Measurements from ENCODE around the gene FAM171A1. TPM values are rescaled to one million over a fixed set of nuclear protein-coding genes. Genes with fewer than 3 reads are reported as not detected.

The FAM171A1 gene
- polyA plus RNA-seq, 4 donors, result 9.2 to 28.4 (median 18.2) TPM

GRCh38 chr10:15201589-15202300 is 169.3 kb downstream of the FAM171A1 start:
- 70 to 80% (median 77%) methylated on average over 6 of the region's 6 CpGs for WGBS, 3 donors
- H3K4me1 ChIP-seq (ENCODE audit: control insufficient read depth in 3 of 3, insufficient read depth in 2 of 3, low read depth in 1 of 3, low read length in 2 of 3), result no peaks in the 10 kb centered on the region
- H3K27me3 ChIP-seq (ENCODE audit: control insufficient read depth in 3 of 3, insufficient read depth in 3 of 3, low read length in 3 of 3), result no peaks in the 10 kb centered on the region
- H3K27ac ChIP-seq (ENCODE audit: low read depth in 1 of 3, low read length in 2 of 3), result no peak overlapping the region
- FAIRE-seq, result no peak
- no peak for DNase-seq
- H3K9me3 ChIP-seq (ENCODE audit: control insufficient read depth in 2 of 2, insufficient read depth in 1 of 2, low read depth in 1 of 2, low read length in 1 of 2), result no peaks in the 10 kb centered on the region
- no peak overlapping the region for H3K4me3 ChIP-seq (ENCODE audit: low read depth in 1 of 3, low read length in 3 of 3)
- no peaks in the 10 kb centered on the region for H3K36me3 ChIP-seq (ENCODE audit: control insufficient read depth in 3 of 3, insufficient read depth in 2 of 3, low read depth in 1 of 3, low read length in 3 of 3)

DNA sequence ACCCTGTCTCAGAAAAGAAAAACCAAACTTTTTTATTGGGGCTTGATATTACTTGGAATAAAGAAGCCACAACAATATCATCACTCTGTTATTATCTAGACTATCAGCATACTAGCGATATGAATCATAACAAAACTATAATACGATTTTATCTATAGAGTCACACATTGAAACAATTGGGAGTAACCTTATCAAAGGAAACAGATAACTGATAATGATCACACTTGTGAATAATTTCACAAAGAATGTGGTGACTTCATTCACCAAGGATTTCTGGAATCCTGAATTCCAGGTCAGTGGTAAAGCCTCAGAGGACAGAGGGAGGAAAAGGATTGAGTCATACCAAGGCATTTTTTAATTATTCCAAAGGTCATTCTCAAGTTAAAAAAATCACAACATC is 170.5 kb downstream of the FAM171A1 start:
- FAIRE-seq, result no peak
- H3K4me1 ChIP-seq (ENCODE audit: control insufficient read depth in 3 of 3, insufficient read depth in 2 of 3, low read depth in 1 of 3, low read length in 2 of 3), result no peaks in the 10 kb centered on the region
- DNase-seq, result peak; percentile 22 to 44
- H3K9me3 ChIP-seq (ENCODE audit: control insufficient read depth in 2 of 2, insufficient read depth in 1 of 2, low read depth in 1 of 2, low read length in 1 of 2), result no peaks in the 10 kb centered on the region
- 30 to 58% (median 49%) methylated on average over 2 of the region's 2 CpGs for WGBS, 3 donors
- no peaks in the 10 kb centered on the region for H3K36me3 ChIP-seq (ENCODE audit: control insufficient read depth in 3 of 3, insufficient read depth in 2 of 3, low read depth in 1 of 3, low read length in 3 of 3)
- H3K4me3 ChIP-seq (ENCODE audit: low read depth in 1 of 3, low read length in 3 of 3), result no peak overlapping the region
- H3K27ac ChIP-seq (ENCODE audit: low read depth in 1 of 3, low read length in 2 of 3), result no peak overlapping the region
- H3K27me3 ChIP-seq (ENCODE audit: control insufficient read depth in 3 of 3, insufficient read depth in 3 of 3, low read length in 3 of 3), result no peaks in the 10 kb centered on the region

DNA sequence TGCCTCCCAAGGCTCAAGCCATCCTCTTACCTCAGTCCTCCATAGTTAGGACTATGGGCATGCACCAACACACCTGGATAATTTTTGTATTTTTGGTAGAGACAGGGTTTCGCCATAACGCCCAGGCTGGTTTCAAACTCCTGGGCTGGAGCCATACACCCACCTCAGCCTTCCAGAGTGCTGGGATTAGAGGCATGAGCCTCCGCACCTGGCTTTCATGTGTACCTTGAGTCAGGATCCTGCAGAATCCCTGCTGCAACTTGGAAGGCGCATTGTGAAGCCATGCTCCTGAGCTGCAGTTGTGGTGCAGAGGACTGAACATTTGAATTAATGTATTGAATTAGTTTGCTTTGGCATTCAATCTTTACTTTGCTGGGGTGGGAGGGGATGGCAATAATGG is 173.2 kb downstream of the FAM171A1 start:
- FAIRE-seq, result no peak
- 93 to 96% (median 94%) methylated on average over 4 of the region's 4 CpGs for WGBS, 3 donors

DNA sequence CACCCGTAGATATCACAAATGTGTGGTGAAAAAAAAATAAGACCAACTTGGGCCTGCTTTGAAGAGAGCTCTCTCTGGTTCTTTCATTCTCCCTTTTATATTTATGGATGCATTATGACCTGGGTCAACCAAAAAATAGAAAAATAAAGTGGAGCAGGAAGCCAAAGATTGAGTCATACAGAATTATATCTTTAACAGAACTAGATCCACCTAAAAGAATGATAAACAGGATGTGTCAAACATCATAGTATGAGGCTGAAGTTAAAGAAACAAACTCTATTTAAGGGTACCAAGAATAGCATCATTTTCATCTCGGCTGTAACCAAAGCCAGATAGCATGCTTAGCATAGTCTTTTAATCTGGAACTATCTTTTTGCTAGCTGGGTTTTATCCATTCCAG is 173.8 kb downstream of the FAM171A1 start:
- Histone ChIP-seq H3K36me3 (ENCODE audit: control insufficient read depth in 3 of 3, insufficient read depth in 2 of 3, low read depth in 1 of 3, low read length in 3 of 3) (no peaks in the 10 kb centered on the region), H3K4me1 (ENCODE audit: control insufficient read depth in 3 of 3, insufficient read depth in 2 of 3, low read depth in 1 of 3, low read length in 2 of 3) (no peaks in the 10 kb centered on the region), H3K27ac (ENCODE audit: low read depth in 1 of 3, low read length in 2 of 3) (no peak overlapping the region), H3K27me3 (ENCODE audit: control insufficient read depth in 3 of 3, insufficient read depth in 3 of 3, low read length in 3 of 3) (no peaks in the 10 kb centered on the region), H3K9me3 (ENCODE audit: control insufficient read depth in 2 of 2, insufficient read depth in 1 of 2, low read depth in 1 of 2, low read length in 1 of 2) (no peaks in the 10 kb centered on the region), H3K4me3 (ENCODE audit: low read depth in 1 of 3, low read length in 3 of 3) (no peak overlapping the region)
- 63 to 80% (median 77%) methylated on average over 2 of the region's 2 CpGs for WGBS, 3 donors
- no peak for FAIRE-seq
- DNase-seq, result no peak

More for the DNA sequence above, 173.2 kb downstream of the FAM171A1 start:
- Histone ChIP-seq H3K27ac (ENCODE audit: low read depth in 1 of 3, low read length in 2 of 3) (no peak overlapping the region), H3K4me3 (ENCODE audit: low read depth in 1 of 3, low read length in 3 of 3) (no peak overlapping the region), H3K27me3 (ENCODE audit: control insufficient read depth in 3 of 3, insufficient read depth in 3 of 3, low read length in 3 of 3) (no peaks in the 10 kb centered on the region), H3K9me3 (ENCODE audit: control insufficient read depth in 2 of 2, insufficient read depth in 1 of 2, low read depth in 1 of 2, low read length in 1 of 2) (no peaks in the 10 kb centered on the region), H3K4me1 (ENCODE audit: control insufficient read depth in 3 of 3, insufficient read depth in 2 of 3, low read depth in 1 of 3, low read length in 2 of 3) (no peaks in the 10 kb centered on the region), H3K36me3 (ENCODE audit: control insufficient read depth in 3 of 3, insufficient read depth in 2 of 3, low read depth in 1 of 3, low read length in 3 of 3) (no peaks in the 10 kb centered on the region)
- no peak for DNase-seq

DNA sequence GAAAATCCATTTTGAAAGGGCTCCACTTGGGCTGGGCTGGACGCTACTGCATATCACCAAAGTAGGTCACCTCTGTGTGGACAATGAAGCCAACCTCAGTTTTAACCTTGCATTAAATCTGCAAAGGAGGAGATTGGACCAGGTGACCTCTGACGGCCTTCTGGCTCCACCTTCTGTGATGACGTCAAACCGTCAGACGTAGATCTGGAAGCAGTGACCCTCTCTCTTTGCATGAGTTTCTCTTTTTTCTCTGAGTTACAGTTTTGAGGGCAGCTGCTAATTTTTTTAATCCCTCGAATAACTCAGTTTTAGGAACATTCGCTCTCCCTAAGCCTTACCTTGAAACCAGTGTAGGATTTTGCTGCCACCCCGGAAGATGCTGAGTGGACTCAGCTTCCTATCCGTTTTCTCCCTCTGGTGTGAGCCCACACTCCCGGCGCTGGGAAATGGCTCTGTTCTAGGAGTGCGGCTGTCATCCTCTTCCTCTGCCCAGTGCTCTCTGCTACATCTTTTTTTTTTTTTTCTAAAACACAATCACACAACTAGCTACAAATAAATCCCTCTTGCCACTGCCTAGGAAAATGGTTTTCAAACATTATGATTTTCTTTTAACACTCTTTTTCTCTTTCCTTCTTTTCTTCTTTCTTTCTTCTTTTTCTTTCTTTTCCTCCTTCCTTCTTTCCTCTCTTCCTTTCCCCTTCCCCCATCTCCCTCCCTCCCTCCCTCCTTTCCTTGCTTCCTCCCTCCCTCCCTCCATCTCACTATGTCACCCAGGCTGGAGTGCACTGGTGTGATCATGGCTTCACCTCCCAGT is 174.9 kb downstream of the FAM171A1 start:
- peak; percentile 10 to 13 for DNase-seq
- WGBS, 3 donors, result 70 to 86% (median 77%) methylated on average over 12 of the region's 12 CpGs
- Histone ChIP-seq H3K4me3 (ENCODE audit: low read depth in 1 of 3, low read length in 3 of 3) (no peak overlapping the region), H3K27ac (ENCODE audit: low read depth in 1 of 3, low read length in 2 of 3) (no peak overlapping the region), H3K27me3 (ENCODE audit: control insufficient read depth in 3 of 3, insufficient read depth in 3 of 3, low read length in 3 of 3) (no peaks in the 10 kb centered on the region), H3K9me3 (ENCODE audit: control insufficient read depth in 2 of 2, insufficient read depth in 1 of 2, low read depth in 1 of 2, low read length in 1 of 2) (no peaks in the 10 kb centered on the region), H3K36me3 (ENCODE audit: control insufficient read depth in 3 of 3, insufficient read depth in 2 of 3, low read depth in 1 of 3, low read length in 3 of 3) (no peaks in the 10 kb centered on the region), H3K4me1 (ENCODE audit: control insufficient read depth in 3 of 3, insufficient read depth in 2 of 3, low read depth in 1 of 3, low read length in 2 of 3) (no peaks in the 10 kb centered on the region)
- no peak for FAIRE-seq

DNA sequence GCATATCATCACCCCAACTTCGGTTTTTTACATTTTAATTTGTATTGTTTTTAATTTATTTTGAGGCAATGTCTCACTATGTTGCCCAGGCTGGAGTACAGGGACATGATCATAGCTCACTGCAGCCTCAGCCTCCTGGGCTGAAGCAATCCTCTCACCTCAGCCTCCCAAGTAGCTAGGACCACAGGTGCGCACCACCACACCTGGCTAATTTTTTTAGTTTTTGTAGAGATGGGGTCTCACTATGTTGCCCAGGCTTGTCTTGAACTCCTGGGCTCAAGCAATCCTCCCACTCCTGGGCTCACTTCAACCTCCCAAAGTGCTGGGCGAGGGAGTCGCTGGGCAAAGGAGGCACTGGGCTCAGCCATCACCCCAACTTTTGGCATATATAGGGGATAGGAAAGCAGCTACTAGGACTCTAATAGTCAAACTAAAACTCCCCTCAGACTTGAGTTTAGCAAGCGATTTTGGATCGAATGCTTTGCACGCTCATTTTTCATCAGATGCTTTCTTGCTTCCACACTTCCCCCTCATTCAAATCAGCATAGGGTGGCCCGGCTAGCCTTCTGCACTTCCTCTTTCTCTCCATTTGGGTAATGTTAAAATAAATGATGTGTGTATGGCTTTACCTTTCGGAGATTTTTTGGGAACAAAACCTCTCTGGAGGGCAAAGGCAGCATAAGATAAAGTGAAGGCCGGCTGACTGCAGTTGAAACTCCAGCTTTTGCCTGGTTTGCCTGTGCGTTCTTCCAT is 181.8 kb downstream of the FAM171A1 start:
- FAIRE-seq (no peak), DNase-seq (no peak)
- H3K4me1 ChIP-seq (ENCODE audit: control insufficient read depth in 3 of 3, insufficient read depth in 2 of 3, low read depth in 1 of 3, low read length in 2 of 3), result no peaks in the 10 kb centered on the region
- H3K27me3 ChIP-seq (ENCODE audit: control insufficient read depth in 3 of 3, insufficient read depth in 3 of 3, low read length in 3 of 3), result no peaks in the 10 kb centered on the region
- no peak overlapping the region for H3K4me3 ChIP-seq (ENCODE audit: low read depth in 1 of 3, low read length in 3 of 3)
- no peak overlapping the region for H3K27ac ChIP-seq (ENCODE audit: low read depth in 1 of 3, low read length in 2 of 3)
- peaks cover 0 to under 1% (median 0%) of the 10 kb centered on the region in 3 donors for H3K36me3 ChIP-seq (ENCODE audit: control insufficient read depth in 3 of 3, insufficient read depth in 2 of 3, low read depth in 1 of 3, low read length in 3 of 3)
- H3K9me3 ChIP-seq (ENCODE audit: control insufficient read depth in 2 of 2, insufficient read depth in 1 of 2, low read depth in 1 of 2, low read length in 1 of 2), result peaks cover 0 to 6% of the 10 kb centered on the region in 2 donors
- WGBS, 3 donors, result 87 to 93% (median 92%) methylated on average over 11 of the region's 11 CpGs

- no peak overlapping the region for H3K4me3 ChIP-seq (ENCODE audit: low read depth in 1 of 3, low read length in 3 of 3)
- DNase-seq, result no peak
- no peaks in the 10 kb centered on the region for H3K4me1 ChIP-seq (ENCODE audit: control insufficient read depth in 3 of 3, insufficient read depth in 2 of 3, low read depth in 1 of 3, low read length in 2 of 3)
- 79 to 91% (median 88%) methylated on average over 5 of the region's 5 CpGs for WGBS, 3 donors
- peaks cover 0 to 6% of the 10 kb centered on the region in 2 donors for H3K9me3 ChIP-seq (ENCODE audit: control insufficient read depth in 2 of 2, insufficient read depth in 1 of 2, low read depth in 1 of 2, low read length in 1 of 2)
- H3K36me3 ChIP-seq (ENCODE audit: control insufficient read depth in 3 of 3, insufficient read depth in 2 of 3, low read depth in 1 of 3, low read length in 3 of 3), result peaks cover 0 to 2% (median 0%) of the 10 kb centered on the region in 3 donors
- no peak for FAIRE-seq
- H3K27ac ChIP-seq (ENCODE audit: low read depth in 1 of 3, low read length in 2 of 3), result no peak overlapping the region
- no peaks in the 10 kb centered on the region for H3K27me3 ChIP-seq (ENCODE audit: control insufficient read depth in 3 of 3, insufficient read depth in 3 of 3, low read length in 3 of 3)
Observed at GRCh38 chr10:15188603-15189002, 182.5 kb downstream of the FAM171A1 start.

Measured in small intestine (tissue), 7 donors.